ENCODE data around the gene GALNT6.

DNA sequence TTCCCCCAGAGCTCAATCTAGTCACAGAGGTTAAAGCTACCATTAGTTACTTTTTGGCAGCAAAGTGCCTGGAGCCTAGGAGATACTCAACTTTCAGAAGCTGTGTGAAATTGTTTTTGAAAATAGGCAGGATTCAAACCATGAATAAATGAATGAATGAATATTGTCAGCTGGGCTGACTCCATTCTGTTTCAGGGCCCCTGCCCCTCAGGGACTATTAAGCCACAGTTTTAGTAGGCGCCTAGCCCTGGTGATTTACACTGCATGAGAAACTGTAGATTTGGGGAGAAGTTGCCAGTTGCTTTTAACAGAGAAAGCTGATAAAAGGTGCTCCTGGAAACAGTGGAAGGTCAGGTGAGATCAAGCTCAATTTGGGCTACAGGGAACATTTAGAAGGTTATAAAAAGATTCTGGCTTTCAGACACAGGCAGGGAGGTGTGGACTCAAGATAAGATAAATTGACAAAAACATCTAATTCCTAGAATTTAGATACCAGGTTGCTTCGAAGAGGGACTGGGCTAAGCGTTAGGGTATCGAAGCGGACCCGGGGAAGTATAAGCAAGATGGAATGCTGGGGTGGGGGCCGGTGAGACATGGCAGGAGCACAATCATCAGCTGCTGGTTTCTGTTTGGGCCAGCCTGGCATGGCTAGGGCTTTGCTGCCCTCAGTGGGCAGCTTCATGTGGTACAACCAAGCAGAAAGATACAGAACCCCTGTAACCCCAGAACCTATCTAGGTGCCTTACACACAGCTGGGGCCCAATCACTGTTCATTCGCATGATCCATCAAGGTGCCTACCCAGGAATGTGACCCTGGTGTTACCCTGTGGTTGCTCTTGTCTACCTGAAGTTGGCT lies 29.8 kb downstream of the GALNT6 start:
- TF ChIP-seq, protein P1, sequence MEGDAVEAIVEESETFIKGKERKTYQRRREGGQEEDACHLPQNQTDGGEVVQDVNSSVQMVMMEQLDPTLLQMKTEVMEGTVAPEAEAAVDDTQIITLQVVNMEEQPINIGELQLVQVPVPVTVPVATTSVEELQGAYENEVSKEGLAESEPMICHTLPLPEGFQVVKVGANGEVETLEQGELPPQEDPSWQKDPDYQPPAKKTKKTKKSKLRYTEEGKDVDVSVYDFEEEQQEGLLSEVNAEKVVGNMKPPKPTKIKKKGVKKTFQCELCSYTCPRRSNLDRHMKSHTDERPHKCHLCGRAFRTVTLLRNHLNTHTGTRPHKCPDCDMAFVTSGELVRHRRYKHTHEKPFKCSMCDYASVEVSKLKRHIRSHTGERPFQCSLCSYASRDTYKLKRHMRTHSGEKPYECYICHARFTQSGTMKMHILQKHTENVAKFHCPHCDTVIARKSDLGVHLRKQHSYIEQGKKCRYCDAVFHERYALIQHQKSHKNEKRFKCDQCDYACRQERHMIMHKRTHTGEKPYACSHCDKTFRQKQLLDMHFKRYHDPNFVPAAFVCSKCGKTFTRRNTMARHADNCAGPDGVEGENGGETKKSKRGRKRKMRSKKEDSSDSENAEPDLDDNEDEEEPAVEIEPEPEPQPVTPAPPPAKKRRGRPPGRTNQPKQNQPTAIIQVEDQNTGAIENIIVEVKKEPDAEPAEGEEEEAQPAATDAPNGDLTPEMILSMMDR (IDR thresholded peaks at IDR 0.05; ENCODE audit: low read length), result no peak
- no peak for TF ChIP-seq EZH2 (IDR thresholded peaks at IDR 0.05; ENCODE audit: borderline replicate concordance, low read length)

All from OCI-LY1 (cell line).